ENCODE data around the gene PEX11A. TPM values are rescaled to one million over a fixed set of nuclear protein-coding genes. Genes with fewer than 3 reads are reported as not detected.
A peak's percentile ranks its signal among the peaks of the same experiment; 100 is the strongest.

The PEX11A gene
- polyA plus RNA-seq, 4 donors, result 10.5 to 19.2 (median 16.8) TPM

DNA sequence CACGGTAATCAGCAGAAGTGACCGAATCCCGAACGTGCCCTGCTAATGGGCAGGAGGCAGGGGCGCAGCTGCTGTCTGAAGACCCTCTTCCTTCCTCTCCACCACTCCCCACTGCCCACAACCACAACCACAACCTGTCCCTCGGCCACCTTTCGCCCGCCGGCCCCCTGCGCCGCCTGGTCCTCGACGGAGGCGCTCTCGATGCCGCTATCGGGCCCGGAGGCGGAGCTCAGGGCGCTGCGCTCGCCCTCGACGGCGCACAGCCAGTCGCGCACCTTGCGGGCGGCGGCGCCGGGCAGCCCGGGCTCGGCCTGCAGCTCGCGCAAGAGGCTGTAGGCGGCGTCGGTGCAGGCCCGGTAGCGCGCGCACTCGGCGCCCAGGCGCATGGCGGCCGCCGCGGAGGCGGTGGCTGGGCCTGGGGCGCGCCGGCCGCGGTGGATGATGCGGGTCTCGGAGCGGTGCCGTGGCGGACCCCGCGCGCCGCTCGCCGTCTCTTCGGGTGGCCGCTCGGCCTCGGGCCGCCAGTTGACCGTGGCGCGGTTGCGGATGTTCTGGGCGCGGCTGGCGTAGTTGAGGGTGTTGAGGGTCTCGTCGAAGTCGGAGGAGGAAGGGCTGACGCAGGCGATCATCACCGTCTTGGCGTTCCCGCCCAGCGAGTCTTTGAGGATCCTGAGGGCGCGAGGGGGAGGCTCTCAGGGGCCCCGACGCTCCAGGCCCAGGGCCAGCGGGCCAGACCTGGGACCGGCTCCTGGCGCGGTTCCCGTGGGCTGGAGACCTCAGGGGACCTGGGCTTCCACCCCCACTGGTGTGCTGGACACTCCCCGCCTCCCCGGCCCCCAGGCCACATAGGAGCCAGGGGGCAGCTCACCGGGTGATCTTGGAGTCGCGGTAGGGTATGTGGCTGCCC lies 42.2 kb downstream of the PEX11A start:
- Histone ChIP-seq H3K9me3 (ENCODE audit: control insufficient read depth in 2 of 2, insufficient read depth in 1 of 2, low read depth in 1 of 2, low read length in 1 of 2) (no peaks in the 10 kb centered on the region), H3K4me1 (ENCODE audit: control insufficient read depth in 3 of 3, insufficient read depth in 2 of 3, low read depth in 1 of 3, low read length in 2 of 3) (no peaks in the 10 kb centered on the region), H3K4me3 (ENCODE audit: low read depth in 1 of 3, low read length in 3 of 3) (no peak overlapping the region), H3K36me3 (ENCODE audit: control insufficient read depth in 3 of 3, insufficient read depth in 2 of 3, low read depth in 1 of 3, low read length in 3 of 3) (peaks cover 0 to 9% (median 0%) of the 10 kb centered on the region in 3 donors), H3K27ac (ENCODE audit: low read depth in 1 of 3, low read length in 2 of 3) (no peak overlapping the region), H3K27me3 (ENCODE audit: control insufficient read depth in 3 of 3, insufficient read depth in 3 of 3, low read length in 3 of 3) (peaks cover 0 to 6% (median 2%) of the 10 kb centered on the region in 3 donors)
- 84 to 88% (median 87%) methylated on average over 82 to 102 of the region's 102 CpGs for WGBS, 3 donors
- DNase-seq, result no peak
- FAIRE-seq, result no peak

DNA sequence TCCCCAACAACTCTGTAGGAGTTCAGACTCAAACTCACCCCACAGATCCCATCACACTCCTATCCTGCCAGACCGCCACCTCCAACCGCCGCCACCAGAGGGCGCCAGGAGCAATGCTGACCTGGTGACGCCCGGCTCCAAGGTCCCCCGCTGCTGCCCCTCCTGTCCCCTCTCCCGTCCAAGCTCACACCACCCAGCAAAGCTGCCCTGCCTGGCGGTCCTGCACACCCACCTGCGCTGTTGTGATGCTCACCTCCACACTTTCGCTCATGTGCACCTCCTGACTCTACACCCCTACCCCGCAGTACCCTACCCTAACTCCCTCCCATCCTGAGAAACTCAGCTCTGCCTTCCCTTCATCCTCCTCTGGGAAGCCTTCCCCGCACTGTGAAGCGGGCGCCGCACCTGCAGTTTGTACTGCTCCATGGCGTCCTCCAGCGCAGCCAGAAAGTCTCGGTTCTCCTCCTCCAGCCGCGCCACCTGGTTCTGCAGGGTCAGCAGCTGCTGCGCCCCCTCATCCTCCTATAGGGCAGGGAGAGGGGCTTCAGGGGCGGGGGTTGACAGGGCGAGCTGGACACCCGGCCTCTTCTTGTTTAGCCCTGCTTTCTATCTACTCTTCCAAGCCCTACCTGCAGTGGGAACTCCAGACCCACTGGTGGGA lies 43.2 kb downstream of the PEX11A start:
- Histone ChIP-seq H3K4me1 (ENCODE audit: control insufficient read depth in 3 of 3, insufficient read depth in 2 of 3, low read depth in 1 of 3, low read length in 2 of 3) (no peaks in the 10 kb centered on the region), H3K27me3 (ENCODE audit: control insufficient read depth in 3 of 3, insufficient read depth in 3 of 3, low read length in 3 of 3) (no peaks in the 10 kb centered on the region), H3K9me3 (ENCODE audit: control insufficient read depth in 2 of 2, insufficient read depth in 1 of 2, low read depth in 1 of 2, low read length in 1 of 2) (no peaks in the 10 kb centered on the region), H3K4me3 (ENCODE audit: low read depth in 1 of 3, low read length in 3 of 3) (no peak overlapping the region), H3K36me3 (ENCODE audit: control insufficient read depth in 3 of 3, insufficient read depth in 2 of 3, low read depth in 1 of 3, low read length in 3 of 3) (peaks cover 0 to 9% (median 0%) of the 10 kb centered on the region in 3 donors), H3K27ac (ENCODE audit: low read depth in 1 of 3, low read length in 2 of 3) (no peak overlapping the region)
- WGBS, 3 donors, result 40 to 51% (median 43%) methylated on average over 22 to 25 of the region's 25 CpGs
- DNase-seq (peak; percentile 59 to 80), FAIRE-seq (no peak)

DNA sequence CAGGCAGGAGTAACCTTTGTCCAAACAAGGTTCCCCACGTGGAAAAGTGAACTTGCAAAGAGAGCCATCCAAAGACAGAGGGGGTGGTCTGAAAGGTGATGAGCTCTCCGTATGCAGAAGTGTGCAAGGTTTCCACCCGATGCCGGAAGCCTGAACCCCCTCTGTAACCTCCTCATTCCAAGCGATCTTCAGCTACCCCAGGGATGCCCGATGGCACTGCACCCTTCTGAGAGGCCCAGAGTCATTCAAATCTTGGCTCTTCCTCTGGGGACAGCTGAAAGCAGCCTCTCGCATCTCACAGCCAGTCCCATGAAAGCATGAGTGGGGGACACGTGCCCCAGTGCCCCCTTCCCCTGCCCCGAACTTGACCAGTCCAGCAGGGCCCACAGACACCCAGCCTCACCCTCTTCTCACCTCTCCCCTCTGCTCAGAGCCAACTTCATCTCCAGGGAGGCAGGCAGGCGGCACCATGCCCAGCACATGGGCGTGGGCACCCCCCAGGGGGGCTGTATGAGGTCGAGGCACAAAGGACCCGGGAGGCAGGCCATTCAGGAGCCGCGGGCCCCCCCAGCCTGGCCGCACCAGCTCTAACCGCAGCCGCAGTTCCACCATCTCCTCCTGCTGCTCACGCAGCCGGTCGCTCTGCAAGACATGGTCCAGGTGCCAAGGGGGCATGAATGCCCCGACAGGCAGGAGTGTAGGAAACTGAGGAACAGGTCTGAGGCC lies 44.0 kb downstream of the PEX11A start:
- 67 to 83% (median 68%) methylated on average over 21 to 22 of the region's 22 CpGs for WGBS, 3 donors
- Histone ChIP-seq H3K9me3 (ENCODE audit: control insufficient read depth in 2 of 2, insufficient read depth in 1 of 2, low read depth in 1 of 2, low read length in 1 of 2) (no peaks in the 10 kb centered on the region), H3K27ac (ENCODE audit: low read depth in 1 of 3, low read length in 2 of 3) (no peak overlapping the region), H3K4me1 (ENCODE audit: control insufficient read depth in 3 of 3, insufficient read depth in 2 of 3, low read depth in 1 of 3, low read length in 2 of 3) (no peaks in the 10 kb centered on the region), H3K4me3 (ENCODE audit: low read depth in 1 of 3, low read length in 3 of 3) (no peak overlapping the region), H3K27me3 (ENCODE audit: control insufficient read depth in 3 of 3, insufficient read depth in 3 of 3, low read length in 3 of 3) (no peaks in the 10 kb centered on the region), H3K36me3 (ENCODE audit: control insufficient read depth in 3 of 3, insufficient read depth in 2 of 3, low read depth in 1 of 3, low read length in 3 of 3) (peaks cover 0 to 11% (median 0%) of the 10 kb centered on the region in 3 donors)
- FAIRE-seq, result no peak
- no peak for DNase-seq

DNA sequence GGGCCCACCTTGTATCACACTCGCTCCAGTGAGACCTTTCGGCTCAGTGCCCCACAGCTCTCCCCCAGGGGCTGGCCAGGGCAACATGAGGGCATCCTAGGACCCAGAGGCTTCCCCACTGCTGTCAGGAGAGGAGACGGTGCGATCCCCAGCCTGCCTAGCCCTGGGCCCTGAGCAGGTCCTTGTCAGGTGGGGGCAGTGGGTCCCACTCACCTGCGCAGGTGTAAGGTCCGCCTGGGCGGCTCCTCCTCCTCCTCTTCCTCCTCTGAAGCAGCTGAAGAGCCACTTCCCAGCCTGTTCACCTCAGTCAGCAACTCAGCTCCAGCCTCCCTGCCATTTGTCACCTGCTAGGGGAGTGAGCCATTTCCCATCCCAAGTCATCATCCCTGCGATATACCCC lies 44.9 kb downstream of the PEX11A start:
- no peaks in the 10 kb centered on the region for H3K4me1 ChIP-seq (ENCODE audit: control insufficient read depth in 3 of 3, insufficient read depth in 2 of 3, low read depth in 1 of 3, low read length in 2 of 3)
- no peak overlapping the region for H3K27ac ChIP-seq (ENCODE audit: low read depth in 1 of 3, low read length in 2 of 3)
- FAIRE-seq, result no peak
- no peak for DNase-seq
- no peaks in the 10 kb centered on the region for H3K9me3 ChIP-seq (ENCODE audit: control insufficient read depth in 2 of 2, insufficient read depth in 1 of 2, low read depth in 1 of 2, low read length in 1 of 2)
- H3K27me3 ChIP-seq (ENCODE audit: control insufficient read depth in 3 of 3, insufficient read depth in 3 of 3, low read length in 3 of 3), result no peaks in the 10 kb centered on the region
- H3K4me3 ChIP-seq (ENCODE audit: low read depth in 1 of 3, low read length in 3 of 3), result no peak overlapping the region
- WGBS, 3 donors, result 89 to 92% (median 91%) methylated on average over 8 of the region's 8 CpGs
- peaks cover 0 to 11% (median 0%) of the 10 kb centered on the region in 3 donors for H3K36me3 ChIP-seq (ENCODE audit: control insufficient read depth in 3 of 3, insufficient read depth in 2 of 3, low read depth in 1 of 3, low read length in 3 of 3)

DNA sequence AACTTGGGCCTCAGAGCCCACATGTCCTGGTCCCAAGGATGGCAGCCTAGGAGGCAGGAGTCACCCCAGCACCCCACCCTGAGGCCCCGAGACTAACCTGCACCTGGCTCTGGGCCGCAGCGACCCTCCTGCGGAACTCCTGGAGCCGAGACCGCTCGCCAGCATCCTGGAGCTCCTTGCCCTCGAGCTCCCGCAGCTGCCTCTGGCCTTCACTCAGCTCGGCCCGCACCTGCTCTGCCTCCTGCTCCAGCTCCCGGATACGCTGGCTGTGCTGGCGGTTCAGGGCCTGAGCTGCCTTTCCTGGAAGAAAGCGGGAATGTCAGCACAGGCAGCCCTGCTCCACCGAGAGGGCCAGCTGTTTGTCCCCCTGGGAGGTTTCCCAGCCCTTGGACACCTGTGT lies 48.4 kb downstream of the PEX11A start:
- H3K27ac ChIP-seq (ENCODE audit: low read depth in 1 of 3, low read length in 2 of 3), result no peak overlapping the region
- peaks cover 0 to 14% (median 0%) of the 10 kb centered on the region in 3 donors for H3K36me3 ChIP-seq (ENCODE audit: control insufficient read depth in 3 of 3, insufficient read depth in 2 of 3, low read depth in 1 of 3, low read length in 3 of 3)
- H3K4me3 ChIP-seq (ENCODE audit: low read depth in 1 of 3, low read length in 3 of 3), result no peak overlapping the region
- DNase-seq, result no peak
- WGBS, 3 donors, result 85 to 93% (median 89%) methylated on average over 16 of the region's 16 CpGs
- no peak for FAIRE-seq
- H3K27me3 ChIP-seq (ENCODE audit: control insufficient read depth in 3 of 3, insufficient read depth in 3 of 3, low read length in 3 of 3), result no peaks in the 10 kb centered on the region
- H3K4me1 ChIP-seq (ENCODE audit: control insufficient read depth in 3 of 3, insufficient read depth in 2 of 3, low read depth in 1 of 3, low read length in 2 of 3), result no peaks in the 10 kb centered on the region
- H3K9me3 ChIP-seq (ENCODE audit: control insufficient read depth in 2 of 2, insufficient read depth in 1 of 2, low read depth in 1 of 2, low read length in 1 of 2), result no peaks in the 10 kb centered on the region

DNA sequence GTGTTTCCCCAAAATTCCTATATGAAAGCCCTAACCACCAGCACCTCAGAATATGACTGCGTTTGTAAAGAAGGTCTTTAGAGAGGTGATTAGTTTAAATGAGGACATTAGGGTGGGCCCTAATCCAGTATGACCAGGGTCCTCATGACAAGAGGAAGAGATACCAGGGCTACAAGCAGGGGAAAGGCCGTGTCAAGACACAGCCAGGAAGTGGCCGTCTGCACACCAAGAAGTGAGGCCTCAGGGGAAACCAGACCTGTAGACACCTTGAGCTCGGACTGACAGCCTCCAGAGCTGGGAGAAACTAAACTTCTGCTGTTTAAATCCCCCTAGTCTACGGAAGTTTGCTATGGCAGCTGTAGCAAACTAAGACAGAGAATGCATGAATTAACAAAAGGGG lies 49.5 kb downstream of the PEX11A start:
- Histone ChIP-seq H3K27me3 (ENCODE audit: control insufficient read depth in 3 of 3, insufficient read depth in 3 of 3, low read length in 3 of 3) (no peaks in the 10 kb centered on the region), H3K9me3 (ENCODE audit: control insufficient read depth in 2 of 2, insufficient read depth in 1 of 2, low read depth in 1 of 2, low read length in 1 of 2) (no peaks in the 10 kb centered on the region), H3K27ac (ENCODE audit: low read depth in 1 of 3, low read length in 2 of 3) (no peak overlapping the region), H3K4me1 (ENCODE audit: control insufficient read depth in 3 of 3, insufficient read depth in 2 of 3, low read depth in 1 of 3, low read length in 2 of 3) (no peaks in the 10 kb centered on the region), H3K36me3 (ENCODE audit: control insufficient read depth in 3 of 3, insufficient read depth in 2 of 3, low read depth in 1 of 3, low read length in 3 of 3) (peaks cover 0 to 14% (median 0%) of the 10 kb centered on the region in 3 donors), H3K4me3 (ENCODE audit: low read depth in 1 of 3, low read length in 3 of 3) (no peak overlapping the region)
- DNase-seq (no peak), FAIRE-seq (no peak)
- WGBS, 3 donors, result 79 to 87% (median 80%) methylated on average over 5 of the region's 5 CpGs

DNA sequence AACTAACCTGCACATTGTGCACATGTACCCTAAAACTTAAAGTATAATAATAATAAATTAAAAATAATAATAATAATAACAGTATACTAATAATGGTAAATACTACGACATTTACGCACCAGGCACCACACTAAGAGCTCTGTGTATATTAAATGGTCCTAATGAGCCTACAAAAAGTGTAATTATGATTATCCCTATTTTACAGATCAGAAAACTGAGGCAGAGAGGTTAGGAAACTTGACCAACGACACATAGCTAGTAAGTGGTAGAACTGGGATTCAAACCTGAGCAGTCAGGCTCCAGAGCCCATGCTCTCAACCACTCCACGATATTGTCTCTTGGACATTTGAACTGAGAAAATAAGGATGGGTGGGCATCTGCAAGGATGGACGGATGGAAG lies 50.3 kb downstream of the PEX11A start:
- no peak overlapping the region for H3K4me3 ChIP-seq (ENCODE audit: low read depth in 1 of 3, low read length in 3 of 3)
- 95 to 98% (median 97%) methylated on average over 5 of the region's 5 CpGs for WGBS, 3 donors
- no peak for FAIRE-seq
- no peaks in the 10 kb centered on the region for H3K4me1 ChIP-seq (ENCODE audit: control insufficient read depth in 3 of 3, insufficient read depth in 2 of 3, low read depth in 1 of 3, low read length in 2 of 3)
- no peak overlapping the region for H3K27ac ChIP-seq (ENCODE audit: low read depth in 1 of 3, low read length in 2 of 3)
- peaks cover 0 to 9% (median 0%) of the 10 kb centered on the region in 3 donors for H3K36me3 ChIP-seq (ENCODE audit: control insufficient read depth in 3 of 3, insufficient read depth in 2 of 3, low read depth in 1 of 3, low read length in 3 of 3)
- no peaks in the 10 kb centered on the region for H3K9me3 ChIP-seq (ENCODE audit: control insufficient read depth in 2 of 2, insufficient read depth in 1 of 2, low read depth in 1 of 2, low read length in 1 of 2)
- DNase-seq, result no peak
- H3K27me3 ChIP-seq (ENCODE audit: control insufficient read depth in 3 of 3, insufficient read depth in 3 of 3, low read length in 3 of 3), result no peaks in the 10 kb centered on the region

DNA sequence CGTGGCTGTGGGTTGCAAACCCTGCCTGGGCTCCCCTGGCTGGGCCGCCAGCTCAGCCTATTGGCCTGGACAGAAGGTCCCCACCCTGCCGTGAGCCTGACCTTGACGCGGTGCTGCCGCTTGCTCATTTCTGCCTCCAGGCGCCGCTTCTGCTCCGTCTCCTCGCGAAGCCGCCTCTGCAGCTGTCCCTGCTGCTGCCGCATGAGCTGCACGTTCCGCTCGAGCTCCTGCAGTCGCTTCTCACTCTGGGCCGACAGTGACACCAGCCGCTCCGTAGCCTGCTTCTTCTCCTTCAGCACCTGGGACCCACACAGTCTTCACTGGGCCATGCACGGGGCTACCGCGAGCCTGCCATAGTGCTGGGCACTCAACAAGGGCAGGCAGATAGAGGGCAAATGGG lies 57.0 kb downstream of the PEX11A start:
- DNase-seq (no peak), FAIRE-seq (no peak)
- Histone ChIP-seq H3K4me3 (ENCODE audit: low read depth in 1 of 3, low read length in 3 of 3) (no peak overlapping the region), H3K4me1 (ENCODE audit: control insufficient read depth in 3 of 3, insufficient read depth in 2 of 3, low read depth in 1 of 3, low read length in 2 of 3) (no peaks in the 10 kb centered on the region), H3K27ac (ENCODE audit: low read depth in 1 of 3, low read length in 2 of 3) (no peak overlapping the region), H3K27me3 (ENCODE audit: control insufficient read depth in 3 of 3, insufficient read depth in 3 of 3, low read length in 3 of 3) (no peaks in the 10 kb centered on the region), H3K36me3 (ENCODE audit: control insufficient read depth in 3 of 3, insufficient read depth in 2 of 3, low read depth in 1 of 3, low read length in 3 of 3) (peaks cover 0 to 39% (median 0%) of the 10 kb centered on the region in 3 donors), H3K9me3 (ENCODE audit: control insufficient read depth in 2 of 2, insufficient read depth in 1 of 2, low read depth in 1 of 2, low read length in 1 of 2) (peaks cover 0 to 5% of the 10 kb centered on the region in 2 donors)
- 92 to 96% (median 94%) methylated on average over 20 to 23 of the region's 23 CpGs for WGBS, 3 donors

All from small intestine (tissue), 7 donors.